Bronchial epithelial cell (primary cell): ENCODE measurements around the gene MALRD1. TPM values are rescaled to one million over a fixed set of nuclear protein-coding genes. Genes with fewer than 3 reads are reported as not detected.

Source experiments
- DNase-seq: peaks from one replicate; pipeline ENCODE4 v3.0.0-alpha.2; 2010; ENCODE audit warnings: low read depth
- FAIRE-seq: peaks from 2 replicates; lab custom pipeline; 2011; peaks lifted over from hg19 to GRCh38; lab: Jason Lieb, UNC
- H3K27me3 ChIP-seq: 2 replicates; pipeline ENCODE4 v1.5.1; 2011; ENCODE audit warnings: low read length; ENCODE audit not compliant: control insufficient read depth, insufficient read depth
- H3K36me3 ChIP-seq: 2 replicates; pipeline ENCODE4 v1.5.1; 2011; ENCODE audit warnings: low read length; ENCODE audit not compliant: control insufficient read depth, insufficient read depth
- H3K4me3 ChIP-seq: 2 replicates; pipeline ENCODE4 v1.5.1; 2011; ENCODE audit warnings: mild to moderate bottlenecking, low read depth, low read length, control low read depth
- CTCF ChIP-seq: IDR thresholded peaks from 2 replicates; pipeline ENCODE4 v1.5.1; 2011; ENCODE audit warnings: mild to moderate bottlenecking, moderate library complexity, low read length, control low read depth, inconsistent platforms; ENCODE audit not compliant: insufficient read depth, severe bottlenecking
- total RNA-seq: library from RNA; depleted of rRNA; stranded (reverse); fragments of >200 nt; gene quantifications from 2 replicates; pipeline ENCODE4 v1.2.1, GENCODE V29; 2014

MALRD1 gene
- total RNA-seq, 1 donor from 2014 or later: not detected

DNA sequence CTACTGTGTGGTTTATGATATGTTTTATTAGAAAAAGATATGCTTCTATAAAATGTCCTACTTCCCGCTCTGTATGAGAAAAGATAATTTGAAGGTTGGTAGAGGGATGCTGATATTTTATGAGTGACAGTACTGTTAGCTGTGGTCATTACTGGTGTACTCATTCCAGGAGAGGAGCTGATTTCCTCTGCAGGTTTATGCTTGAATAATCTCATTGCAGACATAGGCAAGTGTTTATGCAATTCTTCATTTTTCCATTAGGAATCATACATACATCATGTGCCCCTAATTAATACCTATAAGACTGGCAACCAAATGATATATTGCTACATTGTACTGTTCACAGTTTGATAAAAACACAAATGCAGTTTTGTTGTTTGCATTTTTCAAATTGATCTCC is 269.4 kb downstream of the MALRD1 start:
- Histone ChIP-seq H3K4me3 (no peak overlapping the region), H3K36me3 (no peaks in the 10 kb centered on the region), H3K27me3 (no peaks in the 10 kb centered on the region)
- no peak for FAIRE-seq
- no peak for TF ChIP-seq CTCF
- peak; percentile 61 for DNase-seq

- DNase-seq (peak; percentile 82), FAIRE-seq (no peak)
- no peak for TF ChIP-seq CTCF
- H3K36me3 ChIP-seq: no peaks in the 10 kb centered on the region
- H3K27me3 ChIP-seq: no peaks in the 10 kb centered on the region
- H3K4me3 ChIP-seq: no peak overlapping the region
These were observed 277.0 kb downstream of the MALRD1 start for GRCh38 chr10:19325581-19325980.

- H3K27me3 ChIP-seq: no peaks in the 10 kb centered on the region
- no peak overlapping the region for H3K4me3 ChIP-seq
- FAIRE-seq (no peak), DNase-seq (peak; percentile 64)
- no peak for TF ChIP-seq CTCF
- H3K36me3 ChIP-seq: no peaks in the 10 kb centered on the region
These were observed 280.0 kb downstream of the MALRD1 start for GRCh38 chr10:19328582-19328981.

DNA sequence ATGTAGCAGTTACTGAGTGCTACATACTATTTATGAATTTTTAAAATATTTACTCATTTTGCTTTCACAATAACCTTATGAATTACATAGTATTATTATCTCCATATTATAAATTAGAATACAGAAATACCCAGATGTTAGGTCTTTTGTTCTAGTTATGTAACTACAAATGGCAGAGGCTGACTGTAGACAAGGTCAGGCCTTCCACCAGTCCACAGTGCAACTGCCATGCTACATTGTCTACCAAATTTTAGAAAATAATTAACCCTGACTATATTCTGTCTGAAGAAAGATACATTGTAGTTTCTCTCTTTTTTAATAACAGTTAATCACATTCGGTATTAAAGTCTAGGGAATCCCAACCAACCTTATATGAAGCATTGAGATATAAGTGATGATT is 280.9 kb downstream of the MALRD1 start:
- Histone ChIP-seq H3K27me3 (no peaks in the 10 kb centered on the region), H3K4me3 (no peak overlapping the region), H3K36me3 (no peaks in the 10 kb centered on the region)
- DNase-seq (no peak), FAIRE-seq (no peak)
- TF ChIP-seq CTCF: no peak

DNA sequence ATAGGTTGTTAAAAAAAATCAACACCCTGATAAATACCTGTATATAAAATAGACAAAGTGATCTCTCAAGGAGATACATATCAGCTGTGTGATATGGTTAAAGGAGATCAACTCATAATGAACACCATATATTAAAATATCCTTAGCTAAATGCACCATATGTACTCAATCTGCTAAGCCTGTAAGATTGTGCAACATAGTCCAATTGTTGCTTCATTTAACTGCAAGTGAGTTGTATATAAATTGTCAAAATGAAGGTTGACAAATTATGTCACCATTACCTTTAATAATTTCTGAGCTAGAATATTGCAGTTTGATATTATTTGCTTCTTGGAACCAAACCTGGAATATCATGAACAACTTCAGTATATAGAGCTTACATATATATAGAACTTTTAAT is 283.7 kb downstream of the MALRD1 start:
- no peak for FAIRE-seq
- Histone ChIP-seq H3K36me3 (no peaks in the 10 kb centered on the region), H3K27me3 (no peaks in the 10 kb centered on the region), H3K4me3 (no peak overlapping the region)
- no peak for TF ChIP-seq CTCF
- peak; percentile 47 for DNase-seq

GRCh38 chr10:19333631-19334030 is 285.0 kb downstream of the MALRD1 start:
- H3K36me3 ChIP-seq: no peaks in the 10 kb centered on the region
- TF ChIP-seq CTCF: no peak
- DNase-seq: no peak
- no peaks in the 10 kb centered on the region for H3K27me3 ChIP-seq
- no peak overlapping the region for H3K4me3 ChIP-seq
- no peak for FAIRE-seq
